DND-41 (cell line): ENCODE measurements around the gene ATP6V0E1.

Experiments used
- ATAC-seq: fragments of 200-7000 bp; cut with Tn5 transposase; 3 replicates; pipeline ENCODE4 v1.9.1; 2021; ENCODE audit warnings: low read depth; ENCODE audit not compliant: insufficient read depth
- DNase-seq: peaks from one replicate; pipeline ENCODE4 v3.0.0-alpha.2; 2020
- H2AFZ ChIP-seq: 2 replicates; pipeline ENCODE4 v1.6.0; 2012; ENCODE audit warnings: low read depth, low read length
- H3K27ac ChIP-seq: 2 replicates; pipeline ENCODE4 v1.5.1; 2012; ENCODE audit warnings: low read length, inconsistent platforms
- H3K27me3 ChIP-seq: fragments of 200-600 bp; sonication (generic); 2 replicates; pipeline ENCODE4 v1.6.0; 2012; ENCODE audit warnings: low read length, mild to moderate bottlenecking, inconsistent platforms; ENCODE audit not compliant: insufficient read depth, poor library complexity
- H3K36me3 ChIP-seq: 2 replicates; pipeline ENCODE4 v1.5.1; 2012; ENCODE audit warnings: low read length, inconsistent platforms; ENCODE audit not compliant: insufficient read depth
- H3K4me1 ChIP-seq: 2 replicates; pipeline ENCODE4 v1.5.1; 2012; ENCODE audit warnings: mild to moderate bottlenecking, low read length; ENCODE audit not compliant: insufficient read depth
- H3K4me2 ChIP-seq: 2 replicates; pipeline ENCODE4 v1.6.0; 2012; ENCODE audit warnings: mild to moderate bottlenecking, moderate library complexity, low read length, inconsistent platforms; ENCODE audit not compliant: insufficient read depth
- H3K4me3 ChIP-seq, 2 experiments: fragments of 200-600 bp in 1 of 2; shearing (Covaris generic) in 1 of 2; 2 replicates each; pipeline ENCODE4 v1.5.1; 2012 to 2016; ENCODE audit warnings: inconsistent platforms in 2 of 2, low read length in 2 of 2, mild to moderate bottlenecking in 2 of 2, low read depth in 1 of 2, moderate library complexity in 1 of 2
- H3K79me2 ChIP-seq: 2 replicates; pipeline ENCODE4 v1.6.0; 2012; ENCODE audit warnings: low read length, inconsistent platforms; ENCODE audit not compliant: insufficient read depth
- H3K9ac ChIP-seq: 2 replicates; pipeline ENCODE4 v1.6.0; 2012; ENCODE audit warnings: low read depth, mild to moderate bottlenecking, inconsistent platforms, low read length, moderate library complexity
- H3K9me3 ChIP-seq: 2 replicates; pipeline ENCODE4 v1.5.1; 2012; ENCODE audit warnings: low read length, moderate library complexity, mild to moderate bottlenecking, inconsistent platforms; ENCODE audit not compliant: insufficient read depth, severe bottlenecking
- H4K20me1 ChIP-seq: 2 replicates; pipeline ENCODE4 v1.6.0; 2012; ENCODE audit warnings: low read length; ENCODE audit not compliant: insufficient read depth
- CTCF ChIP-seq: IDR thresholded peaks from 2 replicates; pipeline ENCODE4 v1.5.1; 2012; ENCODE audit warnings: borderline replicate concordance, low read length, moderate library complexity, mild to moderate bottlenecking; ENCODE audit not compliant: poor library complexity, severe bottlenecking; ENCODE audit errors: extremely low read depth
- EZH2 ChIP-seq: IDR thresholded peaks from 3 replicates; pipeline ENCODE4 v1.6.1; 2012; ENCODE audit warnings: borderline replicate concordance, low read depth, mild to moderate bottlenecking, moderate library complexity, low read length, inconsistent platforms; ENCODE audit not compliant: severe bottlenecking

ATP6V0E1 gene

GRCh38 chr5:172941067-172941516, 42.5 kb upstream of the ATP6V0E1 start:
- Histone ChIP-seq H4K20me1 (no peaks in the 10 kb centered on the region), H3K4me3 (no peak overlapping the region), H3K27ac (no peak overlapping the region), H3K4me1 (no peaks in the 10 kb centered on the region), H3K9me3 (no peaks in the 10 kb centered on the region), H3K27me3 (no peaks in the 10 kb centered on the region), H3K36me3 (peaks cover 30% of the 10 kb centered on the region), H3K9ac (no peak overlapping the region), H3K79me2 (no peaks in the 10 kb centered on the region), H2AFZ (no peak overlapping the region), H3K4me2 (no peak overlapping the region)
- ATAC-seq (0 out of 3 replicates have a peak, but pooled peaks have one; percentile 45), DNase-seq (no peak)
- no peak for TF ChIP-seq CTCF
- TF ChIP-seq EZH2: no peak

GRCh38 chr5:172942556-172942955, 41.0 kb upstream of the ATP6V0E1 start:
- no peak overlapping the region for H3K9ac ChIP-seq
- peaks cover 26% of the 10 kb centered on the region for H3K36me3 ChIP-seq
- DNase-seq (no peak), ATAC-seq (no peak)
- no peak overlapping the region for H3K27ac ChIP-seq
- no peaks in the 10 kb centered on the region for H3K9me3 ChIP-seq
- no peak overlapping the region for H3K4me3 ChIP-seq
- no peaks in the 10 kb centered on the region for H3K79me2 ChIP-seq
- H3K4me2 ChIP-seq: no peak overlapping the region
- no peak overlapping the region for H2AFZ ChIP-seq
- H3K4me1 ChIP-seq: no peaks in the 10 kb centered on the region
- TF ChIP-seq CTCF: no peak
- no peak for TF ChIP-seq EZH2
- no peaks in the 10 kb centered on the region for H4K20me1 ChIP-seq
- H3K27me3 ChIP-seq: no peaks in the 10 kb centered on the region

- ATAC-seq (no peak), DNase-seq (no peak)
- Histone ChIP-seq H3K27me3 (no peaks in the 10 kb centered on the region), H3K79me2 (no peaks in the 10 kb centered on the region), H3K36me3 (peaks cover 30% of the 10 kb centered on the region), H4K20me1 (no peaks in the 10 kb centered on the region), H3K4me1 (no peaks in the 10 kb centered on the region), H3K9ac (no peak overlapping the region), H3K9me3 (no peaks in the 10 kb centered on the region), H3K27ac (no peak overlapping the region), H2AFZ (no peak overlapping the region), H3K4me2 (no peak overlapping the region), H3K4me3 (no peak overlapping the region)
- no peak for TF ChIP-seq EZH2
- TF ChIP-seq CTCF: no peak
Observed at GRCh38 chr5:172943283-172943841, 40.2 kb upstream of the ATP6V0E1 start.

- H3K79me2 ChIP-seq: no peaks in the 10 kb centered on the region
- H3K9ac ChIP-seq: no peak overlapping the region
- H3K4me1 ChIP-seq: no peaks in the 10 kb centered on the region
- ATAC-seq (no peak), DNase-seq (no peak)
- H2AFZ ChIP-seq: no peak overlapping the region
- no peaks in the 10 kb centered on the region for H4K20me1 ChIP-seq
- no peaks in the 10 kb centered on the region for H3K27me3 ChIP-seq
- no peak overlapping the region for H3K4me3 ChIP-seq
- no peaks in the 10 kb centered on the region for H3K9me3 ChIP-seq
- H3K36me3 ChIP-seq: peaks cover 32% of the 10 kb centered on the region
- no peak overlapping the region for H3K4me2 ChIP-seq
- no peak overlapping the region for H3K27ac ChIP-seq
- no peak for TF ChIP-seq CTCF
- no peak for TF ChIP-seq EZH2
Observed at GRCh38 chr5:172943906-172944305, 39.7 kb upstream of the ATP6V0E1 start.
